IMR-90 (cell line): ENCODE results near the gene ADD3. TPM values are rescaled to one million over a fixed set of nuclear protein-coding genes. Genes with fewer than 3 reads are reported as not detected.

ENCODE experiments used
- ATAC-seq: fragments of 200-7000 bp; cut with Tn5 transposase; 2 replicates; pipeline ENCODE4 v1.9.1; 2020; ENCODE audit warnings: low read depth, mild to moderate bottlenecking, moderate library complexity
- BruUV-seq: library from RNA; stranded (reverse); fragments of 400-500 nt; replicated peaks from 2 replicates; lab custom pipeline; 2021; lab: Mats Ljungman, UMichigan
- CTCF ChIA-PET: fragments of 300-600 bp; formaldehyde crosslinking; extraction: SDS; loops from one replicate; lab custom pipeline; 2021; ENCODE audit warnings: antibody characterized with exemption; lab: Yijun Ruan, JAX
- POLR2A ChIA-PET: fragments of 300-600 bp; sonication (Branson Sonifier 250); formaldehyde crosslinking; loops from one replicate; lab custom pipeline; 2022; ENCODE audit warnings: antibody characterized with exemption; ENCODE audit not compliant: unreplicated experiment; lab: Charles Lee
- DNase-seq: peaks from one replicate; pipeline ENCODE4 v3.0.0; 2013
- H2AFZ ChIP-seq: replicated peaks from 2 replicates; pipeline ENCODE3; 2013; ENCODE audit warnings: low read length, mild to moderate bottlenecking; ENCODE audit not compliant: poor library complexity
- H2AK5ac ChIP-seq: 2 replicates; pipeline ENCODE4 v1.6.1; 2013; ENCODE audit warnings: low read depth, low read length, inconsistent platforms
- H2AK9ac ChIP-seq: replicated peaks from 2 replicates; pipeline ENCODE3; 2013; ENCODE audit warnings: mild to moderate bottlenecking, low read depth, low read length, moderate library complexity; ENCODE audit not compliant: poor library complexity
- H2BK120ac ChIP-seq: 2 replicates; pipeline ENCODE4 v1.6.1; 2013; ENCODE audit warnings: low read depth, low read length, inconsistent platforms
- H2BK15ac ChIP-seq: 3 replicates; pipeline ENCODE4 v1.6.1; 2013; ENCODE audit warnings: low read depth, low read length, inconsistent platforms
- H2BK20ac ChIP-seq: 2 replicates; pipeline ENCODE4 v1.6.1; 2013; ENCODE audit warnings: low read depth, mild to moderate bottlenecking, inconsistent platforms, low read length, moderate library complexity
- H2BK5ac ChIP-seq: 2 replicates; pipeline ENCODE4 v1.6.1; 2013; ENCODE audit warnings: mild to moderate bottlenecking, low read depth, low read length, inconsistent platforms; ENCODE audit not compliant: poor library complexity, severe bottlenecking
- H3K14ac ChIP-seq: replicated peaks from 2 replicates; pipeline ENCODE4 v1.6.1; 2013; ENCODE audit warnings: low read depth, low read length, inconsistent platforms
- H3K18ac ChIP-seq: 2 replicates; pipeline ENCODE4 v1.6.1; 2013; ENCODE audit warnings: low read depth, low read length, control low read depth
- H3K23ac ChIP-seq: 2 replicates; pipeline ENCODE4 v1.6.1; 2013; ENCODE audit warnings: low read depth, low read length, inconsistent platforms
- H3K27ac ChIP-seq: 2 replicates; pipeline ENCODE4 v1.5.1; 2013; ENCODE audit warnings: mild to moderate bottlenecking, control low read depth, low read length; ENCODE audit not compliant: insufficient read depth
- H3K27me3 ChIP-seq: 2 replicates; pipeline ENCODE4 v1.6.1; 2013; ENCODE audit warnings: low read length; ENCODE audit not compliant: control insufficient read depth, insufficient read depth
- H3K36me3 ChIP-seq: 2 replicates; pipeline ENCODE4 v1.6.1; 2013; ENCODE audit warnings: low read length, mixed read lengths; ENCODE audit not compliant: control insufficient read depth, insufficient read depth
- H3K4ac ChIP-seq: 2 replicates; pipeline ENCODE4 v1.6.1; 2013; ENCODE audit warnings: low read depth, low read length, inconsistent platforms
- H3K4me1 ChIP-seq: 2 replicates; pipeline ENCODE4 v1.6.1; 2013; ENCODE audit warnings: low read length, mixed read lengths; ENCODE audit not compliant: control insufficient read depth, insufficient read depth
- H3K4me2 ChIP-seq: 2 replicates; pipeline ENCODE4 v1.6.1; 2013; ENCODE audit warnings: low read depth, mild to moderate bottlenecking, control low read depth, low read length, moderate library complexity
- H3K4me3 ChIP-seq: 2 replicates; pipeline ENCODE4 v1.5.1; 2013; ENCODE audit warnings: low read depth, mild to moderate bottlenecking, control low read depth, low read length, moderate library complexity; ENCODE audit not compliant: insufficient read depth
- H3K56ac ChIP-seq: 2 replicates; pipeline ENCODE4 v1.6.1; 2013; ENCODE audit warnings: low read length, inconsistent platforms; ENCODE audit not compliant: insufficient read depth; ENCODE audit errors: extremely low read depth
- H3K79me1 ChIP-seq, 2 experiments: 2 replicates each; pipeline ENCODE4 v1.6.1; 2013; ENCODE audit warnings: low read length in 2 of 2, inconsistent platforms in 1 of 2, low read depth in 1 of 2
- H3K9ac ChIP-seq: 2 replicates; pipeline ENCODE4 v1.6.1; 2013; ENCODE audit warnings: low read depth, low read length, control low read depth
- H3K9me1 ChIP-seq: 2 replicates; pipeline ENCODE4 v1.6.1; 2013; ENCODE audit warnings: low read length, inconsistent platforms; ENCODE audit not compliant: insufficient read depth
- H3K9me3 ChIP-seq: 2 replicates; pipeline ENCODE4 v1.6.1; 2013; ENCODE audit warnings: low read length; ENCODE audit not compliant: control insufficient read depth, insufficient read depth
- H4K20me1 ChIP-seq: 2 replicates; pipeline ENCODE4 v1.6.1; 2013; ENCODE audit warnings: low read length, inconsistent platforms; ENCODE audit not compliant: insufficient read depth
- H4K5ac ChIP-seq: 2 replicates; pipeline ENCODE4 v1.6.1; 2013; ENCODE audit warnings: mild to moderate bottlenecking, low read depth, low read length, control low read depth
- H4K8ac ChIP-seq, 2 experiments: 2 replicates each; pipeline ENCODE4 v1.6.1; 2013; ENCODE audit warnings: low read depth in 2 of 2, low read length in 2 of 2, control low read depth in 1 of 2, inconsistent platforms in 1 of 2
- H4K91ac ChIP-seq: 2 replicates; pipeline ENCODE4 v1.6.1; 2013; ENCODE audit warnings: low read depth, low read length, inconsistent platforms; ENCODE audit not compliant: insufficient read depth
- FOS ChIP-seq: fragments of 150-350 bp; IDR thresholded peaks from 2 replicates; pipeline ENCODE4 v1.6.1; 2016; ENCODE audit warnings: low read depth, low read length
- MAFK ChIP-seq: IDR thresholded peaks from 2 replicates; pipeline ENCODE4 v1.6.1; 2012; ENCODE audit warnings: low read depth, low read length, improper control_type of control experiment
- POLR2A ChIP-seq: IDR thresholded peaks from 2 replicates; pipeline ENCODE4 v1.6.1; 2012; ENCODE audit warnings: mild to moderate bottlenecking, low read depth, low read length
- RCOR1 ChIP-seq: IDR thresholded peaks from 2 replicates; pipeline ENCODE4 v1.6.1; 2012; ENCODE audit warnings: mild to moderate bottlenecking, low read length, improper control_type of control experiment; ENCODE audit not compliant: insufficient replicate concordance
- RFX5 ChIP-seq: IDR thresholded peaks from 2 replicates; pipeline ENCODE4 v1.8.0; 2012; ENCODE audit warnings: low read depth, mild to moderate bottlenecking, low read length, moderate library complexity
- SMC3 ChIP-seq: fragments of 150-350 bp; IDR thresholded peaks from 2 replicates; pipeline ENCODE4 v1.6.1; 2016; ENCODE audit warnings: low read depth, mild to moderate bottlenecking, antibody characterized with exemption, low read length, moderate library complexity
- WGBS, 2 experiments: methylation state at CpG; one replicate each; pipeline versions ENCODE4 v1.1.5 to v1.1.7; 2013; ENCODE audit warnings: missing lambda C conversion rate in 2 of 2; ENCODE audit not compliant: insufficient read length in 1 of 2; ENCODE audit errors: extremely low coverage in 2 of 2; 5-methylcytosine and 5-hydroxymethylcytosine counted together
- dilution Hi-C: fragments of 300-500 bp; cut with HindIII; formaldehyde crosslinking; loops from one replicate; pipeline ENCODE4 v1.14.3; 2018; ENCODE audit warnings: low sequenced_read_pairs; ENCODE audit not compliant: unreplicated experiment
- in situ Hi-C: fragments of 300-500 bp; cut with MboI; formaldehyde crosslinking; loops from 3 replicates; pipeline ENCODE4 v1.14.3; 2019; ENCODE audit warnings: low sequenced_read_pairs, inconsistent platforms, mixed read lengths
- intact Hi-C: fragments of 100-400 bp; cut with micrococcal nuclease; formaldehyde crosslinking; loops from 2 replicates; pipeline ENCODE4 v1.10.0; 2022
- polyA plus RNA-seq, 3 experiments: library from polyadenylated mRNA; depleted of rRNA; stranded (reverse); fragments of >200 nt; gene quantifications; 2 replicates each; pipeline ENCODE4 v1.2.3, GENCODE V29; 2012; ENCODE audit warnings: low replicate concordance in 1 of 3
- total RNA-seq: library from RNA; depleted of rRNA; stranded (reverse); fragments of >200 nt; gene quantifications from 2 replicates; pipeline ENCODE4 v1.2.3, GENCODE V29; 2012
- TF ChIP-seq, protein P1 (sequence below): fragments of 150-350 bp; IDR thresholded peaks from 2 replicates; pipeline ENCODE4 v1.6.1; 2016; ENCODE audit warnings: low read depth, mild to moderate bottlenecking, low read length, moderate library complexity, borderline replicate concordance

Gene ADD3
- total and polyA plus RNA-seq, 2 of the 4 experiments (the other 2 are of a cell fraction): 138 to 212 TPM

GRCh38 chr10:110022716-110023504 is 15.1 kb downstream of the ADD3 start:
- 0 out of 2 replicates have a peak, but pooled peaks cover 2% of the 10 kb centered on the region for H3K9me1 ChIP-seq
- no TSS peak for BruUV-seq

More at GRCh38 chr10:110022716-110023504, 15.1 kb downstream of the ADD3 start:
- DNase-seq (no peak), ATAC-seq (peak; percentile 32)
- H2AFZ ChIP-seq: no peak overlapping the region
- H3K9ac ChIP-seq: no peak overlapping the region
- no peak overlapping the region for H4K5ac ChIP-seq
- H3K4me1 ChIP-seq: peaks cover 5% of the 10 kb centered on the region
- no peak overlapping the region for H3K4me2 ChIP-seq
- H2AK9ac ChIP-seq: no peak overlapping the region
- H3K18ac ChIP-seq: no peak overlapping the region
- 70% methylated on average over 2 of the region's 2 CpGs; no CpG with 5 or more reads in 1 of the 2 experiments for WGBS, 2 experiments
- no peak overlapping the region for H3K4me3 ChIP-seq
- intact Hi-C loops: no loop called here
- H2BK5ac ChIP-seq: no peak overlapping the region
- in situ Hi-C loops: no loop called here
- peak overlapping the region; percentile 42 for H3K23ac ChIP-seq
- no peak overlapping the region for H4K8ac ChIP-seq
- H4K91ac ChIP-seq: no peak overlapping the region
- H2BK120ac ChIP-seq: no peak overlapping the region
- dilution Hi-C loops: no loop called here
- no peak overlapping the region for H3K56ac ChIP-seq
- no peak overlapping the region for H3K14ac ChIP-seq
- no peak overlapping the region for H3K27ac ChIP-seq
- H3K27me3 ChIP-seq: no peaks in the 10 kb centered on the region
- POLR2A ChIA-PET: no interaction called here
- H2BK15ac ChIP-seq: no peak overlapping the region
- no peaks in the 10 kb centered on the region for H3K9me3 ChIP-seq
- CTCF ChIA-PET: interaction anchor here (0.6 to 1.0 kb wide), 2 partner anchors 128 to 139 kb away, joined by 5 to 8 read pairs; no protein-coding TSS in a partner anchor
- H3K36me3 ChIP-seq: no peaks in the 10 kb centered on the region
- peaks cover 30 to 52% of the 10 kb centered on the region in 2 experiments; a peak in 3 of 4 replicates for H3K79me1 ChIP-seq
- no peak overlapping the region for H3K4ac ChIP-seq
- no peak overlapping the region for H2AK5ac ChIP-seq
- no peak overlapping the region for H2BK20ac ChIP-seq
- H4K20me1 ChIP-seq: peaks cover 29% of the 10 kb centered on the region
- TF ChIP-seq FOS: no peak
- TF ChIP-seq, protein P1, sequence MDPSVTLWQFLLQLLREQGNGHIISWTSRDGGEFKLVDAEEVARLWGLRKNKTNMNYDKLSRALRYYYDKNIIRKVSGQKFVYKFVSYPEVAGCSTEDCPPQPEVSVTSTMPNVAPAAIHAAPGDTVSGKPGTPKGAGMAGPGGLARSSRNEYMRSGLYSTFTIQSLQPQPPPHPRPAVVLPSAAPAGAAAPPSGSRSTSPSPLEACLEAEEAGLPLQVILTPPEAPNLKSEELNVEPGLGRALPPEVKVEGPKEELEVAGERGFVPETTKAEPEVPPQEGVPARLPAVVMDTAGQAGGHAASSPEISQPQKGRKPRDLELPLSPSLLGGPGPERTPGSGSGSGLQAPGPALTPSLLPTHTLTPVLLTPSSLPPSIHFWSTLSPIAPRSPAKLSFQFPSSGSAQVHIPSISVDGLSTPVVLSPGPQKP: no peak
- TF ChIP-seq SMC3: no peak
- TF ChIP-seq RFX5: no peak
- no peak for TF ChIP-seq POLR2A
- no peak for TF ChIP-seq MAFK
- TF ChIP-seq RCOR1: no peak
